H1 (cell line): ENCODE results near the gene ETV7. TPM values are rescaled to one million over a fixed set of nuclear protein-coding genes. Genes with fewer than 3 reads are reported as not detected.

Experiments
- CTCF ChIA-PET: fragments of 300-600 bp; sonication (Branson Sonifier 250); formaldehyde crosslinking; loops from one replicate; lab custom pipeline; 2021; ENCODE audit not compliant: partially characterized antibody; lab: Charles Lee
- POLR2A ChIA-PET: fragments of 300-600 bp; sonication (Branson Sonifier 250); formaldehyde crosslinking; loops from one replicate; lab custom pipeline; 2021; ENCODE audit warnings: inconsistent platforms; ENCODE audit not compliant: partially characterized antibody; lab: Charles Lee
- DNase-seq, 2 experiments: peaks; one replicate each; pipeline versions ENCODE4 v3.0.0 to v3.0.0-alpha.2; 2010 to 2022; ENCODE audit warnings: low spot score in 2 of 2, low read depth in 1 of 2, mixed read lengths in 1 of 2
- FAIRE-seq: peaks from 2 replicates; lab custom pipeline; 2011; peaks lifted over from hg19 to GRCh38; lab: Jason Lieb, UNC
- H2AFZ ChIP-seq: 2 replicates; pipeline ENCODE4 v1.8.1; 2012; ENCODE audit warnings: low read length, inconsistent platforms
- H2AK5ac ChIP-seq: 2 replicates; pipeline ENCODE4 v1.6.1; 2013; ENCODE audit warnings: low read depth, low read length
- H2BK120ac ChIP-seq: replicated peaks from 2 replicates; pipeline ENCODE3; 2013; ENCODE audit warnings: low read depth, low read length, inconsistent platforms
- H2BK12ac ChIP-seq: 2 replicates; pipeline ENCODE4 v1.6.1; 2013; ENCODE audit warnings: low read depth, low read length
- H2BK15ac ChIP-seq: 2 replicates; pipeline ENCODE4 v1.6.1; 2013; ENCODE audit warnings: low read length
- H2BK20ac ChIP-seq: 2 replicates; pipeline ENCODE4 v1.6.1; 2013; ENCODE audit warnings: low read length
- H2BK5ac ChIP-seq: 2 replicates; pipeline ENCODE4 v1.6.1; 2013; ENCODE audit warnings: low read depth, low read length
- H3K14ac ChIP-seq: 2 replicates; pipeline ENCODE4 v1.6.1; 2013; ENCODE audit warnings: inconsistent platforms; ENCODE audit not compliant: insufficient read length
- H3K18ac ChIP-seq: 2 replicates; pipeline ENCODE4 v1.6.1; 2013; ENCODE audit warnings: low read length; ENCODE audit errors: extremely low read depth
- H3K23ac ChIP-seq: 2 replicates; pipeline ENCODE4 v1.6.1; 2013; ENCODE audit warnings: inconsistent platforms; ENCODE audit not compliant: insufficient read length
- H3K23me2 ChIP-seq: 2 replicates; pipeline ENCODE4 v1.6.1; 2013; ENCODE audit warnings: low read depth, low read length
- H3K27ac ChIP-seq: 2 replicates; pipeline ENCODE4 v1.6.1; 2011; ENCODE audit warnings: low read depth, low read length, inconsistent platforms
- H3K27me3 ChIP-seq, 4 experiments: replicated peaks in 1 of 4; 1 replicate in 1 of 4; 2 replicates in 3 of 4; pipeline versions ENCODE4 v1.6.1 to v1.8.1; 2011 to 2013; ENCODE audit warnings: low read length in 3 of 4, mild to moderate bottlenecking in 3 of 4, inconsistent platforms in 2 of 4, mixed read lengths in 2 of 4, moderate library complexity in 1 of 4; ENCODE audit not compliant: control insufficient read depth in 3 of 4, insufficient read depth in 3 of 4; ENCODE audit errors: extremely low read depth in 1 of 4
- H3K36me3 ChIP-seq, 4 experiments: 2 replicates each; pipeline versions ENCODE4 v1.6.1 to v1.8.1; 2011 to 2013; ENCODE audit warnings: mild to moderate bottlenecking in 4 of 4, low read length in 3 of 4, moderate library complexity in 2 of 4, control low read depth in 1 of 4, inconsistent platforms in 1 of 4; ENCODE audit not compliant: insufficient read depth in 4 of 4, control insufficient read depth in 2 of 4
- H3K4ac ChIP-seq: replicated peaks from 2 replicates; pipeline ENCODE3; 2013; ENCODE audit warnings: low read length, low read depth, mixed read lengths, inconsistent platforms; ENCODE audit not compliant: insufficient read length
- H3K4me1 ChIP-seq, 4 experiments: replicated peaks in 1 of 4; 1 replicate in 1 of 4; 2 replicates in 3 of 4; pipeline versions ENCODE4 v1.6.1 to v1.8.1; 2011 to 2013; ENCODE audit warnings: low read length in 3 of 4, inconsistent platforms in 2 of 4, mixed read lengths in 1 of 4; ENCODE audit not compliant: insufficient read depth in 4 of 4, control insufficient read depth in 3 of 4
- H3K4me2 ChIP-seq, 2 experiments: 2 replicates each; pipeline versions ENCODE4 v1.6.1 to v1.8.1; 2011 to 2013; ENCODE audit warnings: low read depth in 2 of 2, low read length in 2 of 2, control low read depth in 1 of 2, inconsistent platforms in 1 of 2, mild to moderate bottlenecking in 1 of 2; ENCODE audit not compliant: insufficient read depth in 1 of 2
- H3K4me3 ChIP-seq, 4 experiments: fragments of 200-600, 300-600 bp in 1 of 4; sonication (generic), shearing (Covaris generic), sonication (Bioruptor Twin) in 1 of 4; 2 replicates each; pipeline versions ENCODE4 v1.5.1 to v1.8.1; 2011 to 2016; ENCODE audit warnings: low read length in 4 of 4, low read depth in 3 of 4, control low read depth in 2 of 4, inconsistent platforms in 2 of 4, mild to moderate bottlenecking in 2 of 4, mixed read lengths in 1 of 4, moderate library complexity in 1 of 4; ENCODE audit not compliant: insufficient read depth in 2 of 4; ENCODE audit errors: extremely low read depth in 1 of 4
- H3K56ac ChIP-seq: replicated peaks from 2 replicates; pipeline ENCODE3; 2013; ENCODE audit warnings: low read depth, mild to moderate bottlenecking, mixed read lengths, low read length, inconsistent platforms; ENCODE audit not compliant: insufficient read length
- H3K79me1 ChIP-seq: 2 replicates; pipeline ENCODE4 v1.6.1; 2013; ENCODE audit warnings: low read depth, low read length, control low read depth
- H3K79me2 ChIP-seq, 2 experiments: 2 replicates each; pipeline versions ENCODE4 v1.6.1 to v1.8.1; 2012 to 2013; ENCODE audit warnings: low read length in 2 of 2, mild to moderate bottlenecking in 2 of 2, inconsistent platforms in 1 of 2; ENCODE audit not compliant: insufficient read depth in 2 of 2, control insufficient read depth in 1 of 2
- H3K9ac ChIP-seq, 4 experiments: replicated peaks in 1 of 4; 1 replicate in 1 of 4; 2 replicates in 3 of 4; pipeline versions ENCODE4 v1.6.1 to v1.8.1; 2011 to 2013; ENCODE audit warnings: low read depth in 3 of 4, low read length in 3 of 4, control low read depth in 2 of 4, mild to moderate bottlenecking in 2 of 4, moderate library complexity in 2 of 4, inconsistent platforms in 1 of 4; ENCODE audit errors: extremely low read depth in 1 of 4
- H3K9me3 ChIP-seq, 2 experiments: 2 replicates each; pipeline versions ENCODE4 v1.6.1 to v1.8.1; 2012 to 2013; ENCODE audit warnings: mild to moderate bottlenecking in 2 of 2, moderate library complexity in 2 of 2, control low read depth in 1 of 2, inconsistent platforms in 1 of 2, low read depth in 1 of 2, low read length in 1 of 2, mixed read lengths in 1 of 2; ENCODE audit not compliant: insufficient read depth in 2 of 2
- H4K20me1 ChIP-seq, 2 experiments: replicated peaks in 1 of 2; 2 replicates each; pipeline versions ENCODE3 to v1.8.1; 2011 to 2013; ENCODE audit warnings: inconsistent platforms in 2 of 2, low read length in 2 of 2, mild to moderate bottlenecking in 1 of 2; ENCODE audit not compliant: insufficient read depth in 2 of 2, control insufficient read depth in 1 of 2
- H4K5ac ChIP-seq: 2 replicates; pipeline ENCODE4 v1.6.1; 2013; ENCODE audit warnings: low read length, low read depth, mixed read lengths, inconsistent platforms; ENCODE audit not compliant: insufficient read length
- H4K8ac ChIP-seq: 2 replicates; pipeline ENCODE4 v1.8.0; 2013; ENCODE audit warnings: mild to moderate bottlenecking, moderate library complexity, low read length, inconsistent platforms; ENCODE audit not compliant: insufficient read depth; ENCODE audit errors: extremely low read depth
- H4K91ac ChIP-seq: replicated peaks from 2 replicates; pipeline ENCODE3; 2013; ENCODE audit warnings: low read length, mixed read lengths, inconsistent platforms; ENCODE audit not compliant: insufficient read length
- ASH2L ChIP-seq: fragments of 200-600, 300-600 bp; sonication (generic); IDR thresholded peaks from one replicate; pipeline ENCODE4 v1.7.1; 2017; ENCODE audit warnings: low read length
- ATF3 ChIP-seq: IDR thresholded peaks from 2 replicates; pipeline ENCODE4 v1.6.1; 2011; ENCODE audit warnings: low read depth, mild to moderate bottlenecking, low read length; ENCODE audit not compliant: insufficient read depth
- BACH1 ChIP-seq: IDR thresholded peaks from 2 replicates; pipeline ENCODE4 v1.6.1; 2012; ENCODE audit warnings: low read length, improper control_type of control experiment
- CREB1 ChIP-seq: IDR thresholded peaks from 2 replicates; pipeline ENCODE4 v1.6.1; 2012; ENCODE audit warnings: inconsistent platforms
- CTBP2 ChIP-seq: IDR thresholded peaks from 2 replicates; pipeline ENCODE4 v1.7.0; 2011; ENCODE audit warnings: borderline replicate concordance, mild to moderate bottlenecking, moderate library complexity, mixed read lengths, low read length; ENCODE audit not compliant: insufficient read depth, insufficient read length
- HDAC2 ChIP-seq, 2 experiments: fragments of 300-600 bp in 1 of 2; sonication (generic) in 1 of 2; IDR thresholded peaks; 2 replicates each; pipeline ENCODE4 v1.6.1; 2011 to 2012; ENCODE audit warnings: low read depth in 2 of 2, low read length in 2 of 2, mild to moderate bottlenecking in 2 of 2, moderate library complexity in 2 of 2, borderline replicate concordance in 1 of 2, inconsistent platforms in 1 of 2
- KDM1A ChIP-seq: fragments of 200-600, 300-600 bp; sonication (generic); IDR thresholded peaks from 2 replicates; pipeline ENCODE4 v1.7.1; 2016; ENCODE audit warnings: mild to moderate bottlenecking, low read length, borderline replicate concordance
- MAX ChIP-seq: IDR thresholded peaks from 2 replicates; pipeline ENCODE4 v1.6.1; 2012; ENCODE audit warnings: inconsistent platforms
- POU5F1 ChIP-seq: IDR thresholded peaks from 2 replicates; pipeline ENCODE4 v1.6.1; 2011; ENCODE audit warnings: low read depth, mild to moderate bottlenecking, low read length, moderate library complexity
- RBBP5 ChIP-seq: IDR thresholded peaks from 2 replicates; pipeline ENCODE4 v1.7.1; 2012; ENCODE audit warnings: low read depth, mild to moderate bottlenecking, inconsistent platforms, low read length, moderate library complexity, borderline replicate concordance
- RFX5 ChIP-seq: IDR thresholded peaks from 2 replicates; pipeline ENCODE4 v1.6.1; 2011; ENCODE audit warnings: low read depth, low read length, improper control_type of control experiment, borderline replicate concordance
- RXRA ChIP-seq: IDR thresholded peaks from 2 replicates; pipeline ENCODE4 v1.6.1; 2011; ENCODE audit warnings: low read depth, mild to moderate bottlenecking, low read length, moderate library complexity; ENCODE audit not compliant: insufficient read depth
- SRF ChIP-seq: IDR thresholded peaks from 2 replicates; pipeline ENCODE4 v1.6.1; 2011; ENCODE audit warnings: mild to moderate bottlenecking, low read depth, low read length, moderate library complexity
- USF2 ChIP-seq: IDR thresholded peaks from 2 replicates; pipeline ENCODE4 v1.6.1; 2011; ENCODE audit warnings: low read length, improper control_type of control experiment
- polyA plus RNA-seq, 7 experiments: library from polyadenylated mRNA; depleted of rRNA in 3 of 7; stranded (reverse) in 5 of 7; unstranded in 2 of 7; fragments of >200 nt in 5 of 7; fragments of 200-250 nt in 2 of 7; gene quantifications; 1 replicate in 5 of 7; 2 replicates in 1 of 7; 4 replicates in 1 of 7; pipeline versions ENCODE4 v1.2.1 to v1.2.3, GENCODE V29; 2011 to 2013; ENCODE audit warnings: missing spikeins in 2 of 7, mixed read lengths in 2 of 7
- total RNA-seq: library from RNA; stranded (reverse); fragmentation: NEBNext Ultra II Directional; extraction: Animal tissue kit (Norgen Biotek cat#: 25700); gene quantifications from 2 replicates; pipeline ENCODE4 v1.2.1, GENCODE V29; 2021

ETV7 gene
- total and polyA plus RNA-seq, 2 of the 8 experiments (the other 6 are each of a cell fraction or from before 2014, with no cell fraction given), result 0.54 to 2.4 TPM

- Histone ChIP-seq H2AK5ac (no peak overlapping the region), H3K56ac (no peak overlapping the region), H3K9ac (no peak overlapping the region), H2BK5ac (no peak overlapping the region), H2BK120ac (no peak overlapping the region), H4K5ac (no peak overlapping the region), H3K27me3 (peaks cover 11 to 40% (median 35%) of the 10 kb centered on the region in 4 experiments), H2BK12ac (no peak overlapping the region), H2BK15ac (no peak overlapping the region), H3K14ac (no peak overlapping the region), H4K91ac (no peak overlapping the region), H3K36me3 (no peaks in the 10 kb centered on the region), H3K23ac (no peak overlapping the region), H3K4me2 (no peak overlapping the region), H3K4me1 (peaks cover 0 to 9% (median under 1%) of the 10 kb centered on the region in 4 experiments; a peak in 4 of 7 replicates), H4K20me1 (no peaks in the 10 kb centered on the region), H2BK20ac (no peak overlapping the region), H3K9me3 (no peaks in the 10 kb centered on the region), H3K23me2 (peaks cover 12% of the 10 kb centered on the region), H3K79me2 (no peaks in the 10 kb centered on the region), H3K4ac (no peak overlapping the region), H3K79me1 (no peaks in the 10 kb centered on the region), H3K18ac (no peak overlapping the region), H2AFZ (no peak overlapping the region), H4K8ac (no peak overlapping the region), H3K27ac (no peak overlapping the region), H3K4me3 (no peak overlapping the region)
- CTCF ChIA-PET, result no interaction called here
- POLR2A ChIA-PET, result no interaction called here
- DNase-seq (no peak), FAIRE-seq (no peak)
- TF ChIP-seq RXRA, result no peak
- TF ChIP-seq RBBP5, result no peak
- TF ChIP-seq CREB1, result no peak
- TF ChIP-seq MAX, result no peak
- TF ChIP-seq CTBP2, result no peak
- TF ChIP-seq HDAC2 (IDR thresholded peaks at IDR 0.05; ENCODE audit: borderline replicate concordance in 1 of 2, low read depth in 2 of 2, low read length in 2 of 2), result no peak
- no peak for TF ChIP-seq RFX5
- TF ChIP-seq POU5F1, result no peak
- no peak for TF ChIP-seq BACH1
- no peak for TF ChIP-seq ATF3
- no peak for TF ChIP-seq USF2
- no peak for TF ChIP-seq ASH2L
- TF ChIP-seq SRF, result no peak
- TF ChIP-seq KDM1A, result no peak
Observed at GRCh38 chr6:36389353-36389752, 1.9 kb upstream of the ETV7 start.
